OCI-LY1 (cell line): ENCODE data around the gene CAMTA1.

ENCODE experiments used
- H2AFZ ChIP-seq: fragments of 200-600 bp; sonication (generic), shearing (Covaris generic); 2 replicates; pipeline ENCODE4 v1.6.0; 2014; ENCODE audit warnings: antibody characterized with exemption, mild to moderate bottlenecking, low read length
- H3F3A ChIP-seq: fragments of 200-600 bp; sonication (generic), shearing (Covaris generic); 2 replicates; pipeline ENCODE4 v1.6.0; 2014; ENCODE audit warnings: mild to moderate bottlenecking, antibody characterized with exemption, low read length, moderate library complexity; ENCODE audit not compliant: insufficient read depth
- H3K27ac ChIP-seq: fragments of 200-600 bp; sonication (generic); 2 replicates; pipeline ENCODE4 v1.5.1; 2014; ENCODE audit warnings: low read length, mixed run types, mild to moderate bottlenecking, low read depth; ENCODE audit not compliant: poor library complexity, severe bottlenecking
- H3K27me3 ChIP-seq: fragments of 200-600 bp; sonication (generic); 2 replicates; pipeline ENCODE4 v1.6.0; 2014; ENCODE audit warnings: antibody characterized with exemption, mild to moderate bottlenecking, low read length, moderate library complexity; ENCODE audit not compliant: insufficient read depth
- H3K36me3 ChIP-seq: fragments of 200-600 bp; sonication (generic); 2 replicates; pipeline ENCODE4 v1.6.1; 2014; ENCODE audit warnings: mild to moderate bottlenecking, antibody characterized with exemption, low read length, moderate library complexity, mixed read lengths; ENCODE audit not compliant: insufficient read depth
- H3K4me1 ChIP-seq: fragments of 200-600 bp; sonication (generic); 2 replicates; pipeline ENCODE4 v1.5.1; 2014; ENCODE audit warnings: mild to moderate bottlenecking, low read length, moderate library complexity; ENCODE audit not compliant: insufficient read depth, severe bottlenecking
- H3K4me2 ChIP-seq: fragments of 200-600 bp; sonication (generic), shearing (Covaris generic); 2 replicates; pipeline ENCODE4 v1.6.1; 2014; ENCODE audit warnings: low read length
- H3K4me3 ChIP-seq: fragments of 200-600 bp; sonication (generic); 2 replicates; pipeline ENCODE4 v1.5.1; 2014; ENCODE audit warnings: low read length, low read depth, mild to moderate bottlenecking, mixed read lengths; ENCODE audit not compliant: poor library complexity, severe bottlenecking
- H3K79me2 ChIP-seq: fragments of 200-600 bp; shearing (Covaris generic); 2 replicates; pipeline ENCODE4 v1.6.1; 2016; ENCODE audit warnings: mixed run types, low read length, mixed read lengths; ENCODE audit not compliant: insufficient read depth
- H3K9ac ChIP-seq: fragments of 200-600 bp; sonication (generic), shearing (Covaris generic); 2 replicates; pipeline ENCODE4 v1.6.1; 2014; ENCODE audit warnings: mild to moderate bottlenecking, low read length, mixed read lengths
- H3K9me2 ChIP-seq: fragments of 200-600 bp; sonication (generic), shearing (Covaris generic); 2 replicates; pipeline ENCODE4 v1.6.1; 2014; ENCODE audit warnings: low read depth, mild to moderate bottlenecking, low read length, mixed read lengths
- H3K9me3 ChIP-seq: fragments of 200-600 bp; shearing (Covaris generic); 2 replicates; pipeline ENCODE4 v1.6.1; 2014; ENCODE audit warnings: low read length, mixed read lengths
- H4K20me1 ChIP-seq: fragments of 200-600 bp; sonication (generic), shearing (Covaris generic); 2 replicates; pipeline ENCODE4 v1.6.0; 2016; ENCODE audit warnings: mild to moderate bottlenecking, low read length; ENCODE audit not compliant: insufficient read depth
- CTCF ChIP-seq: fragments of 200-600 bp; sonication (generic), shearing (Covaris generic); IDR thresholded peaks from 2 replicates; pipeline ENCODE4 v1.5.1; 2017; ENCODE audit warnings: mild to moderate bottlenecking, antibody characterized with exemption, low read length, moderate library complexity, mixed read lengths
- EZH2 ChIP-seq: fragments of 200-600 bp; sonication (generic), shearing (Covaris generic); IDR thresholded peaks from 2 replicates; pipeline ENCODE4 v1.8.0; 2017; ENCODE audit warnings: borderline replicate concordance, mixed run types, mild to moderate bottlenecking, antibody characterized with exemption, low read length, moderate library complexity, mixed read lengths

Gene CAMTA1

DNA sequence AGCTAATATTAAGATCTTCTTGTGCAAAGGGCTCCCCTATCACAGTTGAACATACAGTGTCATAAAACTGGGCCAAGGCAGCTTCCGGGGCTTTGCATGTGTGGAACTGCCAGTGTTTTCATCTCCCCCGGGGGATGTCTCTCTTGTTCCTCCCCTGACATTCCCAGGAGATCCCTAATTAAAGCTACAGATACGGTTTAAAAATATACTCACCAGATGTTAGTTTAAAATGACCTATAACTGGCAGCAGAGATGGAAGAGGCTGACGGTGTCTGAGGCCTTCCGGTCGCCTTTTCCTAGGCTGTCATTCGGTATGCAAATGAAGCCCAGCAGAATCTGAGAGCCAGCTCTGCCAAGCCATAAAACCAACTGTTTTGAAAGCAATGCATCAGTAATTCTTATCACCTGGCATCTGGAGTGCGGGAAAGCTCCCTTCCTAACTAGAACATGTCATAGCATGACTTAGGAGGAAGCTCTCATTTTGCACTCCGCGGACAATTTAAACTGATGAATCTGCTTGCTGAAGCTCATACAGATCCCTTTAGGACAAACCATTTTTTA lies 549.3 kb downstream of the CAMTA1 start:
- H3K27ac ChIP-seq = no peak overlapping the region
- no peaks in the 10 kb centered on the region for H3K4me1 ChIP-seq
- no peaks in the 10 kb centered on the region for H3K9me3 ChIP-seq
- TF ChIP-seq CTCF (no peak), EZH2 (no peak)
- no peaks in the 10 kb centered on the region for H4K20me1 ChIP-seq
- 0 out of 2 replicates have a peak, but pooled peaks cover 5% of the 10 kb centered on the region for H3K27me3 ChIP-seq
- no peaks in the 10 kb centered on the region for H3K79me2 ChIP-seq
- no peak overlapping the region for H3K4me3 ChIP-seq
- H3K9ac ChIP-seq = no peak overlapping the region
- no peaks in the 10 kb centered on the region for H3F3A ChIP-seq
- no peak overlapping the region for H3K4me2 ChIP-seq
- no peaks in the 10 kb centered on the region for H3K36me3 ChIP-seq
- no peak overlapping the region for H2AFZ ChIP-seq
- no peaks in the 10 kb centered on the region for H3K9me2 ChIP-seq

- no peaks in the 10 kb centered on the region for H3K4me1 ChIP-seq
- no peaks in the 10 kb centered on the region for H3F3A ChIP-seq
- no peak overlapping the region for H3K27ac ChIP-seq
- no peaks in the 10 kb centered on the region for H4K20me1 ChIP-seq
- no peaks in the 10 kb centered on the region for H3K9me3 ChIP-seq
- TF ChIP-seq CTCF (no peak), EZH2 (no peak)
- no peaks in the 10 kb centered on the region for H3K36me3 ChIP-seq
- no peak overlapping the region for H2AFZ ChIP-seq
- 0 out of 2 replicates have a peak, but pooled peaks cover 5% of the 10 kb centered on the region for H3K27me3 ChIP-seq
- no peak overlapping the region for H3K4me2 ChIP-seq
- no peak overlapping the region for H3K9ac ChIP-seq
- H3K79me2 ChIP-seq = no peaks in the 10 kb centered on the region
- no peak overlapping the region for H3K4me3 ChIP-seq
- no peaks in the 10 kb centered on the region for H3K9me2 ChIP-seq
Observed at GRCh38 chr1:7335224-7335879, 550.1 kb downstream of the CAMTA1 start.

DNA sequence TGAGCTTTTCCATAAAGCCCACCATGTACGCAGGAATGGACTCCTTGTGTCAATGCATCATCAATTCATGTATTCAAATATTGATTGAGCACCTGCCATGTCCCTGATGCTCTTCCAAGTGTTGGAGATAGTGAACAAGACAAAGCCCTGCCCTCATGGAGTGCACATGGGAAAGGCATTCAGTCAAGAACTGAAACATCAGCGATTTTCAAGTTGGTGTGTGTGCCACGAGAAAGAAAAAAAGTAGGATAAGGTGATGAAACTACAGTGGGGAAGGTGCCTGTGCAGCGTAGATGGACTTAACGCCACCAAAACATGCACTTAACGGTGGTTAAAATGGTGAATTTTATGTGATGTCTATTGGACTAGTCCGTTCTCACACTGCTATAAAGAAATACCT lies 553.2 kb downstream of the CAMTA1 start:
- Histone ChIP-seq H4K20me1 (no peaks in the 10 kb centered on the region), H3K9me3 (no peaks in the 10 kb centered on the region), H3K27ac (no peak overlapping the region), H3K4me3 (no peak overlapping the region), H3K79me2 (no peaks in the 10 kb centered on the region), H3F3A (no peaks in the 10 kb centered on the region), H3K36me3 (no peaks in the 10 kb centered on the region), H3K4me2 (no peak overlapping the region), H3K4me1 (no peaks in the 10 kb centered on the region), H3K27me3 (0 out of 2 replicates have a peak, but pooled peaks cover 4% of the 10 kb centered on the region), H2AFZ (no peak overlapping the region), H3K9ac (no peak overlapping the region), H3K9me2 (no peaks in the 10 kb centered on the region)
- no peak for TF ChIP-seq EZH2
- TF ChIP-seq CTCF = no peak
